Caki2 (cell line): ENCODE results near the gene DSE. TPM values are rescaled to one million over a fixed set of nuclear protein-coding genes. Genes with fewer than 3 reads are reported as not detected.

Experiments used
- DNase-seq: peaks from one replicate; pipeline ENCODE4 v3.0.0-alpha.2; 2015; ENCODE audit warnings: low read depth
- in situ Hi-C: cut with HindIII; loops from 2 replicates; pipeline ENCODE4 v1.10.0; 2016; ENCODE audit warnings: low sequenced_read_pairs, low pct_unique_long_range_greater_than_20kb, mixed read lengths
- total RNA-seq: library from RNA; depleted of rRNA; stranded (reverse); fragments of >200 nt; shearing (Covaris generic); gene quantifications from 2 replicates; pipeline ENCODE4 v1.2.3, GENCODE V29; 2014; ENCODE audit warnings: low replicate concordance

DSE gene
- total RNA-seq, 1 experiment from 2014 or later, result 15.6 TPM

- DNase-seq, result no peak
- in situ Hi-C loops, result no loop called here
These were observed 31.6 kb downstream of the DSE start for GRCh38 chr6:116402108-116402937.

- in situ Hi-C loops, result no loop called here
- DNase-seq, result no peak
These were observed 32.5 kb downstream of the DSE start for GRCh38 chr6:116403205-116403604.

GRCh38 chr6:116404696-116405095 is 33.9 kb downstream of the DSE start:
- DNase-seq, result no peak
- in situ Hi-C loops, result no loop called here

GRCh38 chr6:116405138-116405537 is 34.4 kb downstream of the DSE start:
- in situ Hi-C loops, result no loop called here
- no peak for DNase-seq

- no peak for DNase-seq
- in situ Hi-C loops, result no loop called here
These were observed 35.1 kb downstream of the DSE start for GRCh38 chr6:116405652-116406356.

- no peak for DNase-seq
- in situ Hi-C loops, result no loop called here
These were observed 36.1 kb downstream of the DSE start for GRCh38 chr6:116406678-116407345.

GRCh38 chr6:116408491-116408890 is 37.7 kb downstream of the DSE start:
- in situ Hi-C loops, result no loop called here
- DNase-seq, result no peak

GRCh38 chr6:116409756-116410155 is 39.0 kb downstream of the DSE start:
- in situ Hi-C loops, result no loop called here
- DNase-seq, result no peak

- in situ Hi-C loops, result no loop called here
- DNase-seq, result peak; percentile 4
These were observed 40.5 kb downstream of the DSE start for GRCh38 chr6:116411284-116411623.

GRCh38 chr6:116412270-116412669 is 41.5 kb downstream of the DSE start:
- in situ Hi-C loops, result no loop called here
- DNase-seq, result no peak

GRCh38 chr6:116413357-116413756 is 42.6 kb downstream of the DSE start:
- no peak for DNase-seq
- in situ Hi-C loops, result no loop called here

- DNase-seq, result no peak
- in situ Hi-C loops, result no loop called here
These were observed 46.9 kb downstream of the DSE start for GRCh38 chr6:116417661-116418060.

GRCh38 chr6:116419069-116419786 is 48.5 kb downstream of the DSE start:
- DNase-seq, result no peak
- in situ Hi-C loops, result no loop called here

- DNase-seq, result no peak
- in situ Hi-C loops, result no loop called here
These were observed 49.6 kb downstream of the DSE start for GRCh38 chr6:116420341-116420740.

- no peak for DNase-seq
- in situ Hi-C loops, result no loop called here
These were observed 51.5 kb downstream of the DSE start for GRCh38 chr6:116422238-116422637.

- no peak for DNase-seq
- in situ Hi-C loops, result no loop called here
These were observed 53.3 kb downstream of the DSE start for GRCh38 chr6:116424001-116424400.

GRCh38 chr6:116426551-116426950 is 55.8 kb downstream of the DSE start:
- DNase-seq, result no peak
- in situ Hi-C loops, result no loop called here

- DNase-seq, result no peak
- in situ Hi-C loops, result no loop called here
These were observed 58.4 kb downstream of the DSE start for GRCh38 chr6:116429111-116429510.

- DNase-seq, result no peak
- in situ Hi-C loops, result no loop called here
These were observed 60.1 kb downstream of the DSE start for GRCh38 chr6:116430860-116431259.
